ENCODE measurements around the gene SCLY.

DNA sequence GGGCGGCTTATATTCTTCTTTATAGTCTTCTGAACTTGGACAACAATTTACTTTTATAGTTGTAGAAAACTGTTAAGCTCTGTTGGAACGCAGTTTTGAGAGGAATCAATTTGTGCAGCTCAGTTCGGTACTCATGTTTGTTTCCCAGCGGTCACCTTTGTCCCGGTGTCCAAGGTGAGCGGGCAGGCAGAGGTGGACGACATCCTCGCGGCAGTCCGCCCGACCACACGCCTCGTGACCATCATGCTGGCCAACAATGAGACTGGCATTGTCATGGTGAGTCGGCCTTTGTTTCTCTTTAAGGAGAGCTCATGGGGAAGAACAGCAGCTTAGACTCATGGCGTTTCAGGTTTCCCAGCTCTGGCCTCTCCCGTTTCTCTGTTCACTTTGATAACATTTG lies 20.8 kb downstream of the SCLY start:
- TF ChIP-seq, protein P1, sequence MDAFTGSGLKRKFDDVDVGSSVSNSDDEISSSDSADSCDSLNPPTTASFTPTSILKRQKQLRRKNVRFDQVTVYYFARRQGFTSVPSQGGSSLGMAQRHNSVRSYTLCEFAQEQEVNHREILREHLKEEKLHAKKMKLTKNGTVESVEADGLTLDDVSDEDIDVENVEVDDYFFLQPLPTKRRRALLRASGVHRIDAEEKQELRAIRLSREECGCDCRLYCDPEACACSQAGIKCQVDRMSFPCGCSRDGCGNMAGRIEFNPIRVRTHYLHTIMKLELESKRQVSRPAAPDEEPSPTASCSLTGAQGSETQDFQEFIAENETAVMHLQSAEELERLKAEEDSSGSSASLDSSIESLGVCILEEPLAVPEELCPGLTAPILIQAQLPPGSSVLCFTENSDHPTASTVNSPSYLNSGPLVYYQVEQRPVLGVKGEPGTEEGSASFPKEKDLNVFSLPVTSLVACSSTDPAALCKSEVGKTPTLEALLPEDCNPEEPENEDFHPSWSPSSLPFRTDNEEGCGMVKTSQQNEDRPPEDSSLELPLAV (CRISPR knock-in tag; conservative IDR thresholded peaks at IDR 0.05; ENCODE audit: low read depth), result no peak
- TF ChIP-seq, protein P2, sequence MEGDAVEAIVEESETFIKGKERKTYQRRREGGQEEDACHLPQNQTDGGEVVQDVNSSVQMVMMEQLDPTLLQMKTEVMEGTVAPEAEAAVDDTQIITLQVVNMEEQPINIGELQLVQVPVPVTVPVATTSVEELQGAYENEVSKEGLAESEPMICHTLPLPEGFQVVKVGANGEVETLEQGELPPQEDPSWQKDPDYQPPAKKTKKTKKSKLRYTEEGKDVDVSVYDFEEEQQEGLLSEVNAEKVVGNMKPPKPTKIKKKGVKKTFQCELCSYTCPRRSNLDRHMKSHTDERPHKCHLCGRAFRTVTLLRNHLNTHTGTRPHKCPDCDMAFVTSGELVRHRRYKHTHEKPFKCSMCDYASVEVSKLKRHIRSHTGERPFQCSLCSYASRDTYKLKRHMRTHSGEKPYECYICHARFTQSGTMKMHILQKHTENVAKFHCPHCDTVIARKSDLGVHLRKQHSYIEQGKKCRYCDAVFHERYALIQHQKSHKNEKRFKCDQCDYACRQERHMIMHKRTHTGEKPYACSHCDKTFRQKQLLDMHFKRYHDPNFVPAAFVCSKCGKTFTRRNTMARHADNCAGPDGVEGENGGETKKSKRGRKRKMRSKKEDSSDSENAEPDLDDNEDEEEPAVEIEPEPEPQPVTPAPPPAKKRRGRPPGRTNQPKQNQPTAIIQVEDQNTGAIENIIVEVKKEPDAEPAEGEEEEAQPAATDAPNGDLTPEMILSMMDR (CRISPR knock-in tag; IDR thresholded peaks at IDR 0.05), result no peak
- TF ChIP-seq CEBPB (IDR thresholded peaks at IDR 0.05; ENCODE audit: borderline replicate concordance, low read depth, low read length) (no peak), ZNF331 (CRISPR knock-in tag; IDR thresholded peaks at IDR 0.05) (no peak), RXRB (CRISPR knock-in tag; IDR thresholded peaks at IDR 0.05; ENCODE audit: borderline replicate concordance) (no peak), ZNF850 (CRISPR knock-in tag; conservative IDR thresholded peaks at IDR 0.05) (no peak)
